RWPE2 (cell line): ENCODE measurements around the gene EMILIN2.

Source experiments
- ATAC-seq: fragments of 200-7000 bp; cut with Tn5 transposase; 3 replicates; pipeline ENCODE4 v1.9.1; 2021; ENCODE audit warnings: low read depth
- DNase-seq: peaks from one replicate; pipeline ENCODE4 v3.0.0-alpha.2; 2020; ENCODE audit warnings: low spot score
- H3K27ac ChIP-seq: fragments of 450-650 bp; 2 replicates; pipeline ENCODE4 v1.5.1; 2017; ENCODE audit warnings: mild to moderate bottlenecking; ENCODE audit not compliant: poor library complexity, severe bottlenecking
- H3K27me3 ChIP-seq: fragments of 250-450 bp; sonication (Bioruptor Pico); 2 replicates; pipeline ENCODE4 v1.5.1; 2021; ENCODE audit warnings: mild to moderate bottlenecking, moderate library complexity; ENCODE audit not compliant: insufficient read depth, poor library complexity, severe bottlenecking
- H3K36me3 ChIP-seq: fragments of 250-450 bp; sonication (Bioruptor Pico); 2 replicates; pipeline ENCODE4 v1.5.1; 2020; ENCODE audit warnings: low read depth, mild to moderate bottlenecking, moderate library complexity
- H3K4me1 ChIP-seq: fragments of 250-450 bp; sonication (Bioruptor Pico); 2 replicates; pipeline ENCODE4 v1.5.1; 2021; ENCODE audit warnings: mild to moderate bottlenecking, moderate library complexity; ENCODE audit not compliant: insufficient read depth, poor library complexity, severe bottlenecking
- H3K4me3 ChIP-seq: fragments of 250-450 bp; sonication (Bioruptor Pico); 2 replicates; pipeline ENCODE4 v1.5.1; 2021; ENCODE audit warnings: mild to moderate bottlenecking, moderate library complexity; ENCODE audit not compliant: severe bottlenecking
- H3K9me3 ChIP-seq: fragments of 250-450 bp; sonication (Bioruptor Pico); 2 replicates; pipeline ENCODE4 v1.5.1; 2021; ENCODE audit warnings: mild to moderate bottlenecking, moderate library complexity; ENCODE audit not compliant: severe bottlenecking
- TF ChIP-seq, protein P1 (sequence below): fragments of 450-650 bp; IDR thresholded peaks from one replicate; pipeline ENCODE4 v1.5.1; 2017; ENCODE audit warnings: mild to moderate bottlenecking, moderate library complexity; ENCODE audit not compliant: poor library complexity, severe bottlenecking

EMILIN2 gene

GRCh38 chr18:2900684-2901422, 54.0 kb downstream of the EMILIN2 start:
- TF ChIP-seq, protein P1, sequence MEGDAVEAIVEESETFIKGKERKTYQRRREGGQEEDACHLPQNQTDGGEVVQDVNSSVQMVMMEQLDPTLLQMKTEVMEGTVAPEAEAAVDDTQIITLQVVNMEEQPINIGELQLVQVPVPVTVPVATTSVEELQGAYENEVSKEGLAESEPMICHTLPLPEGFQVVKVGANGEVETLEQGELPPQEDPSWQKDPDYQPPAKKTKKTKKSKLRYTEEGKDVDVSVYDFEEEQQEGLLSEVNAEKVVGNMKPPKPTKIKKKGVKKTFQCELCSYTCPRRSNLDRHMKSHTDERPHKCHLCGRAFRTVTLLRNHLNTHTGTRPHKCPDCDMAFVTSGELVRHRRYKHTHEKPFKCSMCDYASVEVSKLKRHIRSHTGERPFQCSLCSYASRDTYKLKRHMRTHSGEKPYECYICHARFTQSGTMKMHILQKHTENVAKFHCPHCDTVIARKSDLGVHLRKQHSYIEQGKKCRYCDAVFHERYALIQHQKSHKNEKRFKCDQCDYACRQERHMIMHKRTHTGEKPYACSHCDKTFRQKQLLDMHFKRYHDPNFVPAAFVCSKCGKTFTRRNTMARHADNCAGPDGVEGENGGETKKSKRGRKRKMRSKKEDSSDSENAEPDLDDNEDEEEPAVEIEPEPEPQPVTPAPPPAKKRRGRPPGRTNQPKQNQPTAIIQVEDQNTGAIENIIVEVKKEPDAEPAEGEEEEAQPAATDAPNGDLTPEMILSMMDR = no peak
- no peak overlapping the region for H3K27ac ChIP-seq
- ATAC-seq (no peak), DNase-seq (no peak)
- no peak overlapping the region for H3K4me3 ChIP-seq
- H3K36me3 ChIP-seq = no peaks in the 10 kb centered on the region
- no peaks in the 10 kb centered on the region for H3K9me3 ChIP-seq
- peaks cover 2% of the 10 kb centered on the region for H3K27me3 ChIP-seq
- peaks cover 3% of the 10 kb centered on the region for H3K4me1 ChIP-seq

GRCh38 chr18:2901423-2901985, 54.7 kb downstream of the EMILIN2 start:
- H3K9me3 ChIP-seq = no peaks in the 10 kb centered on the region
- ATAC-seq (no peak), DNase-seq (no peak)
- peaks cover 3% of the 10 kb centered on the region for H3K4me1 ChIP-seq
- peaks cover 9% of the 10 kb centered on the region for H3K27me3 ChIP-seq
- TF ChIP-seq, protein P1 = no peak
- no peaks in the 10 kb centered on the region for H3K36me3 ChIP-seq
- H3K27ac ChIP-seq = no peak overlapping the region
- H3K4me3 ChIP-seq = no peak overlapping the region

GRCh38 chr18:2902327-2902726, 55.5 kb downstream of the EMILIN2 start:
- peaks cover 3% of the 10 kb centered on the region for H3K4me1 ChIP-seq
- peaks cover 9% of the 10 kb centered on the region for H3K27me3 ChIP-seq
- H3K27ac ChIP-seq = no peak overlapping the region
- H3K36me3 ChIP-seq = no peaks in the 10 kb centered on the region
- ATAC-seq = no peak
- no peak for DNase-seq
- TF ChIP-seq, protein P1 = no peak
- no peak overlapping the region for H3K4me3 ChIP-seq
- no peaks in the 10 kb centered on the region for H3K9me3 ChIP-seq

DNA sequence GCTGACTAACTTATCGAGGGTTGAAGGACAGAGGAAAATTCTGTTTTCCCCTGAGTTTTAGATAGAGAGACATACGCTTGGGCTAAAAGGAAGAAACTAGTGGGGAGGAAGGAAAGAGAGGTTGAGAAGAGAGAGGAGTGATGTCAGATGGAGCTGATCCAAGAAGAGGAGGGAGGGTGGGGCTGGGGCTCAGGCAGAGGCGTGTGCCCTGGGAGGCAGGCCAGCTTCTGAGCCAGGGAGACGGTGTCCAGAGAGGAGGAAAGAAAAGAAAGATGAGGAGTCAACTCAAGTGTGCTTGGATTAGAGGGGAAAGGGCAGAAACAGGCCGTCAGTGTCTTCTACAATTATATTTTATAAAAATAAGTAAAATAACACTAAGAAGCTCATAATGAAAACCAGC, 56.2 kb downstream of the EMILIN2 start:
- Histone ChIP-seq H3K9me3 (no peaks in the 10 kb centered on the region), H3K36me3 (no peaks in the 10 kb centered on the region), H3K27me3 (peaks cover 9% of the 10 kb centered on the region), H3K27ac (no peak overlapping the region), H3K4me1 (peaks cover 3% of the 10 kb centered on the region), H3K4me3 (no peak overlapping the region)
- TF ChIP-seq, protein P1 = no peak
- ATAC-seq = peak; percentile 35; the same call in 1 of the 3 replicates
- no peak for DNase-seq
